ENCODE results near the gene PEAK3. TPM values are rescaled to one million over a fixed set of nuclear protein-coding genes. Genes with fewer than 3 reads are reported as not detected.

Gene PEAK3
- total and polyA plus RNA-seq, 2 donors (not counting 1 experiment from before 2014, with no cell fraction given): 0.18 to 0.71 TPM

DNA sequence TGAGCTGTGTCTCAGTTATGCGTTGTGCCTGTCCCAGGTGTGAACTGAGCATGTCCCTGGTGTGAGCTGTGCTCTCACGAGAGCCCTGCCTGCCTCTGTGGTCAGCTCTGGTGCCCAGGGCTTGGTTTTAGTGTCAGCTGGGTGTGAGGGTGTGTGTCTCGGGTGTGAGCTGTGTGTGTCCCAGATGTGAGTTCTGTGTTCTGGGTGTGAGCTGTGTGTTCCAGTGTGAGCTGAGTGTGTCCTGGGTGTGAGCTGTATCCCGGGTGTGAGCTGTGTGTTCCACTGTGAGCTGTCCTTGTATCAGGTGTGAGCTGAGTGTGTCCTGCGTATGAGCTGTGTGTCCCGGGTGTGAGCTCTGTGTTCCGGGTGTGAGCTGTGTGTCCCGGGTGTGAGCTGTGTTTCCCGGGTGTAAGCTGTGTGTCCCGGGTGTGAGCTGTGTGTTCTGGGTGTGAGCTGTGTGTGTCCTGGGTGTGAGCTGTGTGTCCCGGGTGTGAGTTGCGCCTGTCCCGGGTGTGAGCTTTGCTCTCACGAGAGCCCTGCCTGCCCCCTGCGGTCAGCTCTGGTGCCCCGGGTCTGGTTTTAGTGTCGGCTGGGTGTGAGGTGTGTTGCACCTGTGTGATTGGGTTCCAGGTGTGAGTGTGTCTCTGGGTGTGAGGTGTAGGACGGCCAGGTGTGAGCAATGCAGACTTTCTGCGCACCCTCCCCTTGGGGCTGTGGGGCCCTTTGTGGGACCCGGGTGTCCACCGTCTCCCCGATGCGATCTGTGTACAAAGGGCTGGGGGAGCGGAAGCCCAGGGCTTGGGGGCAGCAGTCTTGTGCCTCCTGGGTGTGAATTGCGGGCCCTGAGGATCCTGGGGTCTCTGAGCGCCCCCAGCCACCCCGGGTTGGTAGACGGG is 7.1 kb upstream of the PEAK3 start:
- H3K27me3 Mint-ChIP-seq: no peaks in the 10 kb centered on the region
- Histone ChIP-seq H3K9ac (ENCODE audit: low read length) (peak overlapping the region; percentile 69), H4K20me1 (ENCODE audit: control insufficient read depth, insufficient read depth, low read length, poor library complexity, severe bottlenecking) (peaks cover 33% of the 10 kb centered on the region), H3K36me3 (replicated peaks in 1 of 2; ENCODE audit: control extremely low read depth in 1 of 2, control insufficient read depth in 1 of 2, extremely low read depth in 1 of 2, insufficient read depth in 2 of 2, low read length in 1 of 2) (peaks cover 0 to 13% of the 10 kb centered on the region in 2 experiments), H3K4me1 (ENCODE audit: control insufficient read depth in 2 of 2, insufficient read depth in 2 of 2, low read length in 2 of 2) (peaks cover 38 to 54% of the 10 kb centered on the region in 2 donors), H3K4me3 (ENCODE audit: control extremely low read depth in 1 of 5, extremely low read depth in 1 of 5, insufficient read depth in 1 of 5, low read depth in 2 of 5, low read length in 4 of 5) (peak overlapping the region in 4 of 5 experiments; percentile 66 to 82 (median 76)), H3K9me3 (ENCODE audit: control extremely low read depth in 1 of 3, control insufficient read depth in 2 of 3, insufficient read depth in 1 of 3, low read length in 2 of 3) (no peaks in the 10 kb centered on the region), H3K27ac (ENCODE audit: low read length in 2 of 2) (peak overlapping the region; percentile 75 to 81), H2AFZ (ENCODE audit: insufficient read depth, low read depth, low read length, poor library complexity, severe bottlenecking) (peak overlapping the region; percentile 21), H3K27me3 (replicated peaks in 1 of 4; ENCODE audit: control extremely low read depth in 1 of 4, control insufficient read depth in 3 of 4, insufficient read depth in 4 of 4, low read length in 3 of 4) (no peaks in the 10 kb centered on the region), H3K4me2 (replicated peaks; ENCODE audit: low read depth, low read length, poor library complexity, severe bottlenecking) (peak overlapping the region; percentile 82), H3K79me2 (ENCODE audit: control insufficient read depth, insufficient read depth, low read length) (peaks cover 52% of the 10 kb centered on the region)
- ATAC-seq (ENCODE audit: low read depth): peak; percentile 31
- intact Hi-C loops (cut with micrococcal nuclease): loop anchor here (1.0 to 5.0 kb wide), 3 partner anchors 14 to 43 kb away; no protein-coding TSS in a partner anchor
- ChIA-PET POLR2A (interaction anchor here (0.5 to 3.4 kb wide), 20 partner anchors 9 to 439 kb away, joined by 3 to 65 read pairs (median 5); partner anchors contain the start of genes LSM7 and SPPL2B), CTCF (interaction anchor here (0.6 to 3.2 kb wide), 22 partner anchors 10 to 329 kb away, joined by 3 to 30 read pairs (median 4); partner anchors contain the start of gene PLEKHJ1)
- TF ChIP-seq, protein P1, sequence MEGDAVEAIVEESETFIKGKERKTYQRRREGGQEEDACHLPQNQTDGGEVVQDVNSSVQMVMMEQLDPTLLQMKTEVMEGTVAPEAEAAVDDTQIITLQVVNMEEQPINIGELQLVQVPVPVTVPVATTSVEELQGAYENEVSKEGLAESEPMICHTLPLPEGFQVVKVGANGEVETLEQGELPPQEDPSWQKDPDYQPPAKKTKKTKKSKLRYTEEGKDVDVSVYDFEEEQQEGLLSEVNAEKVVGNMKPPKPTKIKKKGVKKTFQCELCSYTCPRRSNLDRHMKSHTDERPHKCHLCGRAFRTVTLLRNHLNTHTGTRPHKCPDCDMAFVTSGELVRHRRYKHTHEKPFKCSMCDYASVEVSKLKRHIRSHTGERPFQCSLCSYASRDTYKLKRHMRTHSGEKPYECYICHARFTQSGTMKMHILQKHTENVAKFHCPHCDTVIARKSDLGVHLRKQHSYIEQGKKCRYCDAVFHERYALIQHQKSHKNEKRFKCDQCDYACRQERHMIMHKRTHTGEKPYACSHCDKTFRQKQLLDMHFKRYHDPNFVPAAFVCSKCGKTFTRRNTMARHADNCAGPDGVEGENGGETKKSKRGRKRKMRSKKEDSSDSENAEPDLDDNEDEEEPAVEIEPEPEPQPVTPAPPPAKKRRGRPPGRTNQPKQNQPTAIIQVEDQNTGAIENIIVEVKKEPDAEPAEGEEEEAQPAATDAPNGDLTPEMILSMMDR (IDR thresholded peaks at IDR 0.05): no peak
- no peak for TF ChIP-seq EZH2 (IDR thresholded peaks at IDR 0.05; ENCODE audit: borderline replicate concordance, insufficient read depth, low read depth, low read length, poor library complexity, severe bottlenecking)
- peaks cover 44% of the 10 kb centered on the region for H3K4me1 Mint-ChIP-seq
- 23% methylated on average over 28 of the region's 28 CpGs for WGBS (ENCODE audit: insufficient coverage)
- H3K27ac Mint-ChIP-seq: peak overlapping the region; percentile 87
- H3K4me3 Mint-ChIP-seq: peak overlapping the region; percentile 97
- H3K9me3 Mint-ChIP-seq (ENCODE audit: insufficient read depth): no peaks in the 10 kb centered on the region
- peak; percentile 71 for DNase-seq

Measured in B cell (primary cell).